SK-N-SH (cell line): ENCODE measurements around the gene LARP6.

Source experiments
- CHD2 ChIP-seq: fragments of 150-350 bp; IDR thresholded peaks from 2 replicates; pipeline ENCODE4 v1.6.1; 2018; ENCODE audit warnings: low read length; ENCODE audit not compliant: partially characterized antibody
- ELF1 ChIP-seq: IDR thresholded peaks from 2 replicates; pipeline ENCODE4 v1.4.0; 2012
- EP300 ChIP-seq, 2 experiments: IDR thresholded peaks; 2 replicates each; pipeline versions ENCODE4 v1.4.0 to v1.6.1; 2012; ENCODE audit warnings: borderline replicate concordance in 1 of 2, low read depth in 1 of 2, low read length in 1 of 2
- EZH2phosphoT487 ChIP-seq: fragments of 200-600 bp; sonication (generic); IDR thresholded peaks from 2 replicates; pipeline ENCODE4 v1.6.1; 2017; ENCODE audit warnings: low read depth, mixed run types, mild to moderate bottlenecking, antibody characterized with exemption, moderate library complexity, borderline replicate concordance
- FOXJ3 ChIP-seq: sonication (generic); formaldehyde crosslinking; IDR thresholded peaks from 2 replicates; pipeline ENCODE4 v1.5.1; 2020; ENCODE audit warnings: mild to moderate bottlenecking, missing genetic modification reagents
- GABPA ChIP-seq: IDR thresholded peaks from 2 replicates; pipeline ENCODE4 v1.4.0; 2012; ENCODE audit warnings: low read depth, mild to moderate bottlenecking
- POLR2AphosphoS5 ChIP-seq: IDR thresholded peaks from 2 replicates; pipeline ENCODE4 v1.6.1; 2012; ENCODE audit warnings: low read depth, low read length
- RCOR1 ChIP-seq: fragments of 150-350 bp; IDR thresholded peaks from 2 replicates; pipeline ENCODE4 v1.6.1; 2017; ENCODE audit warnings: antibody characterized with exemption, low read length
- TAF1 ChIP-seq: IDR thresholded peaks from 2 replicates; pipeline ENCODE4 v1.6.1; 2012; ENCODE audit warnings: low read depth, mild to moderate bottlenecking, low read length, moderate library complexity, borderline replicate concordance
- YY1 ChIP-seq: IDR thresholded peaks from 2 replicates; pipeline ENCODE4 v1.4.0; 2012; ENCODE audit warnings: low read depth, mild to moderate bottlenecking
- TF ChIP-seq, protein P1 (sequence below): fragments of 200-600 bp; sonication (generic); IDR thresholded peaks from 2 replicates; pipeline ENCODE4 v1.6.1; 2017; ENCODE audit warnings: antibody characterized with exemption, mild to moderate bottlenecking, moderate library complexity
- TF ChIP-seq, protein P2 (sequence below): IDR thresholded peaks from 2 replicates; pipeline ENCODE4 v1.4.0; 2012; ENCODE audit warnings: low read depth, borderline replicate concordance
- TF ChIP-seq, protein P3 (sequence below): IDR thresholded peaks from 2 replicates; pipeline ENCODE4 v1.4.0; 2012; ENCODE audit warnings: low read depth

DNA sequence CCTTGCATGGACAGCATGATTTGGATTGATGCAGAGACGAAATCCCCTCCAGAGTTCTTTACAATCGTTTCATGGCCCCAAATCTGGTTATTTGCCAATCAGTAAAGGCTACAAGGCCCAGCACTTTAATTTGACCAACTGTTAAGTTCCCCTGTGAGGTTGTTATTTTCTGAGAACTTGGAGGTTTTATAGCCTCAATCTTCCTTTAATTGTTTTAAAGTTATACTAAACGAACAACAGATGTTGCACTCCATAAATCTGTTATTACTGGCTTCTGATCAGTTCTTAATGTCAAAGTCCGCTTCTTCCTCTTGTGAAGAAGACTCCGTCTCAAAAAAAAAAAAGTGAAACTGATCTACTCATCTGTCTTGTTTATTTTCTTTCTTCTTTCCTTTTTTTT, 30.8 kb downstream of the LARP6 start:
- TF ChIP-seq, protein P1, sequence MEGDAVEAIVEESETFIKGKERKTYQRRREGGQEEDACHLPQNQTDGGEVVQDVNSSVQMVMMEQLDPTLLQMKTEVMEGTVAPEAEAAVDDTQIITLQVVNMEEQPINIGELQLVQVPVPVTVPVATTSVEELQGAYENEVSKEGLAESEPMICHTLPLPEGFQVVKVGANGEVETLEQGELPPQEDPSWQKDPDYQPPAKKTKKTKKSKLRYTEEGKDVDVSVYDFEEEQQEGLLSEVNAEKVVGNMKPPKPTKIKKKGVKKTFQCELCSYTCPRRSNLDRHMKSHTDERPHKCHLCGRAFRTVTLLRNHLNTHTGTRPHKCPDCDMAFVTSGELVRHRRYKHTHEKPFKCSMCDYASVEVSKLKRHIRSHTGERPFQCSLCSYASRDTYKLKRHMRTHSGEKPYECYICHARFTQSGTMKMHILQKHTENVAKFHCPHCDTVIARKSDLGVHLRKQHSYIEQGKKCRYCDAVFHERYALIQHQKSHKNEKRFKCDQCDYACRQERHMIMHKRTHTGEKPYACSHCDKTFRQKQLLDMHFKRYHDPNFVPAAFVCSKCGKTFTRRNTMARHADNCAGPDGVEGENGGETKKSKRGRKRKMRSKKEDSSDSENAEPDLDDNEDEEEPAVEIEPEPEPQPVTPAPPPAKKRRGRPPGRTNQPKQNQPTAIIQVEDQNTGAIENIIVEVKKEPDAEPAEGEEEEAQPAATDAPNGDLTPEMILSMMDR: no peak
- TF ChIP-seq YY1: no peak
- TF ChIP-seq CHD2: no peak
- TF ChIP-seq FOXJ3 (CRISPR knock-in tag): no peak
- no peak for TF ChIP-seq TAF1
- TF ChIP-seq ELF1: no peak
- no peak for TF ChIP-seq GABPA
- TF ChIP-seq, protein P2, sequence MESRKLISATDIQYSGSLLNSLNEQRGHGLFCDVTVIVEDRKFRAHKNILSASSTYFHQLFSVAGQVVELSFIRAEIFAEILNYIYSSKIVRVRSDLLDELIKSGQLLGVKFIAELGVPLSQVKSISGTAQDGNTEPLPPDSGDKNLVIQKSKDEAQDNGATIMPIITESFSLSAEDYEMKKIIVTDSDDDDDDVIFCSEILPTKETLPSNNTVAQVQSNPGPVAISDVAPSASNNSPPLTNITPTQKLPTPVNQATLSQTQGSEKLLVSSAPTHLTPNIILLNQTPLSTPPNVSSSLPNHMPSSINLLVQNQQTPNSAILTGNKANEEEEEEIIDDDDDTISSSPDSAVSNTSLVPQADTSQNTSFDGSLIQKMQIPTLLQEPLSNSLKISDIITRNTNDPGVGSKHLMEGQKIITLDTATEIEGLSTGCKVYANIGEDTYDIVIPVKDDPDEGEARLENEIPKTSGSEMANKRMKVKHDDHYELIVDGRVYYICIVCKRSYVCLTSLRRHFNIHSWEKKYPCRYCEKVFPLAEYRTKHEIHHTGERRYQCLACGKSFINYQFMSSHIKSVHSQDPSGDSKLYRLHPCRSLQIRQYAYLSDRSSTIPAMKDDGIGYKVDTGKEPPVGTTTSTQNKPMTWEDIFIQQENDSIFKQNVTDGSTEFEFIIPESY: no peak
- TF ChIP-seq, protein P3, sequence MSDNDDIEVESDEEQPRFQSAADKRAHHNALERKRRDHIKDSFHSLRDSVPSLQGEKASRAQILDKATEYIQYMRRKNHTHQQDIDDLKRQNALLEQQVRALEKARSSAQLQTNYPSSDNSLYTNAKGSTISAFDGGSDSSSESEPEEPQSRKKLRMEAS: no peak
- no peak for TF ChIP-seq EZH2phosphoT487
- TF ChIP-seq EP300 (IDR thresholded peaks at IDR 0.05; ENCODE audit: borderline replicate concordance in 1 of 2, low read depth in 1 of 2, low read length in 1 of 2): no peak
- TF ChIP-seq RCOR1: no peak
- TF ChIP-seq POLR2AphosphoS5: no peak
